Measurements from ENCODE around the gene ACTR2. TPM values are rescaled to one million over a fixed set of nuclear protein-coding genes. Genes with fewer than 3 reads are reported as not detected.

The ACTR2 gene
- 109 and 129 TPM in 2 replicates for total RNA-seq

GRCh38 chr2:65227456-65228262, at the start of gene ACTR2:
Gene ACTR2 (plus strand): TSS chr2:65227831. CDS start chr2:65227910, 79 bp downstream.

Other genes with a start within 250 kb of the ACTR2 start
- gene SLC1A4, start 238.4 kb upstream of the ACTR2 start, total RNA-seq: 11.4 and 14.4 TPM in 2 replicates
- 31.0 and 32.0 TPM in 2 replicates for gene CEP68, start 171.4 kb upstream of the ACTR2 start, total RNA-seq
- 77.1 and 80.0 TPM in 2 replicates for gene RAB1A, start 97.7 kb upstream of the ACTR2 start, total RNA-seq
- gene SPRED2, start 204.8 kb downstream of the ACTR2 start, total RNA-seq: 2.9 and 4.6 TPM in 2 replicates

All from vein endothelial cell (primary cell).